Activated CD8-positive, alpha-beta memory T cell treated with anti-CD3 and anti-CD28 coated beads for 36 hours (primary cell): ENCODE measurements around the gene P2RY13. TPM values are rescaled to one million over a fixed set of nuclear protein-coding genes. Genes with fewer than 3 reads are reported as not detected.

Experiments used
- CTCF ChIA-PET: fragments of 350-600 bp; sonication (Branson Sonifier 250); formaldehyde crosslinking; loops from one replicate; lab custom pipeline; 2021; ENCODE audit warnings: antibody characterized with exemption; lab: Charles Lee
- POLR2A ChIA-PET: fragments of 350-600 bp; sonication (Branson Sonifier 250); formaldehyde crosslinking; loops from one replicate; lab custom pipeline; 2021; ENCODE audit warnings: antibody characterized with exemption; lab: Charles Lee
- total RNA-seq, 2 experiments: library from RNA; stranded (reverse); gene quantifications; one replicate each; pipeline ENCODE4 v1.2.3, GENCODE V29; 2021

Gene P2RY13
- not detected for total RNA-seq

DNA sequence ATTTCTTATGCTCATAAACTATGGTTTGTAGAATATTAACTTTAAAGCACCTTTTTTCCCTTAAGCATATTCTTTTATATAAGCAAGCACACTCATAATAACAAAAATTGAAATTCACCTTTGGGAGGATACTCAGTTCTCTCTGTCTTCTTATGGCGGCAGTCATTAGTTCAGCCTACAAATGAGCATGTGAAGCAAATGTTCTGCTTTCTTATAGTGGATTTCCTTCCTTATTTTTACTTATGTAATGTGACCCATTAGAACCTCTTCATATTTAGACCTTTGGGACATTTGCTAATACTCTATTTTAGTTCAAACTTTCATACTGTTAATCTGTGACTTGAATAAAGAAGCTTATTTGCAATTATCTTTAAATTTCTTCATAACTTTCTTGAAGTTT lies at the start of gene P2RY13:
P2RY13 (minus strand) TSS at position 187 of the 400 bp plus-strand sequence; CDS start at position 166, 21 bp downstream.
- POLR2A ChIA-PET: no interaction called here

DNA sequence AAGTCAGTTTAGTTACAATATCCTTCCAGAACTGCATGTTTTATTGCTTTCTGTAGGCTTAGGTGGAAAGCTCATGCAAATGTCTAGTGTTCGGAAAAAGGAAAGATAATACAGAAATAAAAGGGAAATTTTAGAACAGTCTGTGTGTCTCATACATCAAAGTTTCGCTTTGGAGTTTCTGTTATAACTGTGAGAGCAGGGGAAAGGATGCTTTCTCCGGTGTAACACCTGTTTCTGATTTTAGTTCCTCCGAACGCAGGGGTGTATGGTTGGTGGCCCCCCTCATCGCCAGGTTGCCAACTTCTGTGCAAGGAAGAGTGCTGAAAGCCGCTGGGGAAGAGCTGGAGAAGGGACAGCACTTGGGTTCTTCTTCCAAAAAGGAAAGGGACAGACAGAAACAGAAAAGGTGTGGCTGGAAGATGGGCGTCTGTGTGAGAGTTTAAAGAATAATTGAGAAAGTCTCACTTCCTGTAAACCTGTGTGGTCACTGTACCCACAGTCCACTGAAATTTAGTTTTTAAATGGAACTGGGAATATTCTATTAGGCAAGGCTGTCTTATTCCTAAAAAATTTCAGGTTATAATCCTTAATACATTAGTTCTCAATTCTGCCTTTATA lies 48.5 kb upstream of the P2RY13 start:
- CTCF ChIA-PET: no interaction called here
- POLR2A ChIA-PET: no interaction called here

More for the DNA sequence above, at the start of gene P2RY13:
- CTCF ChIA-PET: interaction anchor here (0.8 kb wide), 1 partner anchor 47 kb away, joined by 4 read pairs; no protein-coding TSS in a partner anchor

DNA sequence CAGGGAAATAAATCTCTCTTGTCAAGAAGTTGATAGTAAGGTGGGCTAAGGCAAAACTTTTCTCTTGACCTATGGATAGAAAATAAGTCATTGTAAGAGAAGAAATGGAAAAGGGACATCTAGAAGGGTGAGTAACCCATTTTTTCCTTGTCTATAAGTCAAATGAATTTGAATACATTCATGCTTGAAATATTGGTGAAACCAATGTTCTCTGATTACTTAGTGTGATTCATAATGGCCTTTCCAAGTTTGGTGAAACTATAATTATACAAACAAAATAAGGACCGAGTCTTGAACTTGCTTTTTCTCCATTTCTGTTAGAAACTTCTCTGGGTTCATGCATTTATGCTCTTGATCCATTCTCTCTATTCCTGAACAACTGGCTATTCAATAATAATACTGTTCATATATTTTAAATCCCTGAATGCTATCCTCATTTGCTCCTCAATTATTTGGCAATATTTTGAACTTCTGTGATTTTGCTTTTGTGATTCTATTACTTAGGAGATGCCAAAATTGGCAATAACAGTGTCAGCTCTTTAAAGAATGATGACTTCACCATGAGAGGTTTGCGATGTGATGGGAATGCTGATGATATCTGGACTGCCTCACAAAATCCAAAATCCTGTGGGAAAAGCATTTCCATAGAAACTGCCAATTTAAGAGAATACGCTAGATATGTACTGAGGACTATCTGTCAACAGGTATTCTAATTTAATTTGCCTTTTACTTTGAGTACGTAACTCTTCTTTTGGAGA lies 42.9 kb upstream of the P2RY13 start:
- POLR2A ChIA-PET: no interaction called here
- CTCF ChIA-PET: no interaction called here

DNA sequence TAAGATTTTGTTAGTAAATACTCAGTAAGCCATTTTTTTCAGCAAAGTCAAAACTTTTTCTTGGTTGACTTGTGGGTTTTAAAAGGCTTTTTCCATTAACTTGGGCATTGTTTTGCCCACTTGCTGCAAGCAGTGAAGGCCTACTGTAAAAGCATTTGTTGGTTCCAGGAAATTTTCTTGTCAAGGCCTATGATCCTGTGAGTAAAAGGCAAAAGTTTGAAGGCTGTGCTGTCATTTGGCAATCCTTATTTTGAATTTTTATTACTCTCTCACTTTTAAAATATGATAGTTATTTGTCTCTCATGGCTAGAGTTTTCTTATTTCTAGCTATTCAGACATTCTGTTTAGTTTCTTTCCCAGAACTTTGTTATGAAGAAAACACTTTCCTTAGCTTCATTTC lies 42.2 kb upstream of the P2RY13 start:
- CTCF ChIA-PET: no interaction called here
- POLR2A ChIA-PET: no interaction called here

DNA sequence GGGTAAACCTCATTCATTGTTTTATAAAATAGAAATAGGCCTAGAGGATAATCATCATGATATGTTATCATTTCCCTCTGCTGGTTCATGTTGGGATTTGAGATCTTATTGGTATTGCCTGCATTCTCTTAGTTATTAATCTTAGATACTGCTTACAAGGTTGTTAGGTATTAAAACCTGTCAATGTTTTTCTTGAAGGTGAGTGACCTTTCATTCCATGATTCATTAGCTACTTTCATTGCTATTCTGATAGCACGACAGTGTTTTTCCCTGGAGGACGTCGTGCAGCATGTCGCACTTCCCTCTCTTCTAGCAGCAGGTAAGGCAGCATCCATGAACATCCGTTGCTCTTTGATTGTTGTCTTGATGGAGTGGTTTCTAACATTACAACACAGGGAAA lies 38.1 kb upstream of the P2RY13 start:
- ChIA-PET POLR2A (no interaction called here), CTCF (no interaction called here)

DNA sequence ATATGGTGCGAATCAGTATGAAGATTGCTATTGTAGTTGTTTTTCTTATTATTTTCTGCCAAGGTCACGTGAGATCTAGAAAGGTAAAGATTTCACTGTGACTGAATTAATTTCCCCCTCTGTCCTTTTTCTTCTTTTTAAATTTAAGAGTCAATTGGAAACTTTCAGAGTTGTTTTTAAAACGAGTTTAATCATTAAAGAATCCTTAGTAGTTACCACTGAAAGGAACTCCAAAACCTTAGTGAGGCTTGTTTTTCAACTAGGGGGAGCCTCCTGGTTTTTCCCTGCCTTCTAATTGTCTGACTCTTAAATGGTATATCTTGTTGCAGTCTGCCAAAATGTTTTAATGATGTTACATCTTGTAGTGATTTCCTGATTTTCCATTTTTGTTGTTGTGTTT lies 37.6 kb upstream of the P2RY13 start:
- CTCF ChIA-PET: no interaction called here

DNA sequence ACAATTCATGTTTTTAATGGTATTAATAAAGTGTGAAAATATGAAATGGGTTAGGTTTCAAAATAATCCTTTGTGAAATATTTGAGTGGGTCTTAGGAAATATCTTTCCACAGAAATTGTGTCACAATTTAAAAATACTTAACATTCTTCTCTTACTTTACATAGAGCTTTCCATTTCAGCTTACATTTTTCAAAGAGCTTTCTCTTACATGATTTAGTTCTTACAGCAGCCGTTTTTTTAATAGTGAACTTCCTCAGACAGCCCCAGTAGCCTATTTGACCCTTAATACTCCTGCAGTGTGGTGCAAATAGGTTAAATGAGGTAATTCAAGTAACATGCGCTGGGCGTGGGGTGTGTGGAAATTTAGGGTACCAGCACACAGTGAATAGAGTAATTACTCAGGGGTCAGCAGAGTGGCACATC lies 33.4 kb upstream of the P2RY13 start:
- POLR2A ChIA-PET: no interaction called here
- CTCF ChIA-PET: no interaction called here

More for the DNA sequence above, 37.6 kb upstream of the P2RY13 start:
- POLR2A ChIA-PET: no interaction called here

DNA sequence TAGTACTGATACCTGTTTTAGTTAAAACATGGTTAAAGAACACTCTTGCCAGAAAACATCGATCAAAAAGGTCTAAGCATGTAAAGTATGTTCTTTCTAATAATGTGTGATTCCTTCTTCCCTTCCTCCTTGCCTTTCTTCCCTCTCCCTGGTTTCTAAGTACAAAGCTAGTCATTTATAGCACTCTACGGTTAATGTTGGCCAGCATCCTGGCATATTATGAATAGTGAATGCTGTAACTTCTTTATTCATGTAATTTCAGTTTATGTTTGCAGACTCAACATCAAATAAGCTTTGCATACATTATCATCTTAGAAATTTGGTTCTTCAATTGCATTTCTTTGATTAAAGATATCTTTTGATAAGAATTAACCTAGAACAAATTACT lies 28.1 kb upstream of the P2RY13 start:
- ChIA-PET CTCF (no interaction called here), POLR2A (no interaction called here)

DNA sequence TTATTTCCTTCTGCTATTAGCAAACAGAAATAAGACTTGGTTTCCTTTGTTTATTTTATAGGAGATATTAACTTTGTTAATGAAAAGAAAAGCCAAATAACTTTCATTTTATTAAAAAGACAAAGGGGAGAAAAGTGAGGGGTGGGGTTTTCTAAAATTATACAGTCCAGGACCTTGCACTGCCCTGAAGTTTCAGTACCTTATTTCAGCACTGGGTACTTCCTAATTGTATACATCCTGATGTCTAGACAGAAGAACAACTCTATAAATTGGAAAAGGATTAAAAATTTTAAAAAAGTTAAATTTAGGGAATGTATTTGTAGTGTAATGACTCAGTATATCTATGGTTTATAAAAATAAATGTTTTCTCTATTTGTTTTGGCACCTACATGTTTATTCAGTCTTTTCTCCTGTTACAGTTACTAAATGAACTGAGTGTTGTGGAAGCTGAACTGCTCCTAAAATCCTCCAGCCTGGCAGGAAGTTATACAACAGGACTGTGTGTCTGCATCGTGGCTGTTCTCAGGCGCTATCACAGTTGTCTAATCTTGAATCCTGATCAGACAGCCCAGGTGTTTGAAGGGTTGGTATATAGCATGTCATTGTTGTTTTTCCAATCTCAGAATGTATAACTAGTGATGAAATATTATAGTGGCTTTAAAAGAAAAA lies 27.6 kb upstream of the P2RY13 start:
- CTCF ChIA-PET: no interaction called here
- POLR2A ChIA-PET: no interaction called here

DNA sequence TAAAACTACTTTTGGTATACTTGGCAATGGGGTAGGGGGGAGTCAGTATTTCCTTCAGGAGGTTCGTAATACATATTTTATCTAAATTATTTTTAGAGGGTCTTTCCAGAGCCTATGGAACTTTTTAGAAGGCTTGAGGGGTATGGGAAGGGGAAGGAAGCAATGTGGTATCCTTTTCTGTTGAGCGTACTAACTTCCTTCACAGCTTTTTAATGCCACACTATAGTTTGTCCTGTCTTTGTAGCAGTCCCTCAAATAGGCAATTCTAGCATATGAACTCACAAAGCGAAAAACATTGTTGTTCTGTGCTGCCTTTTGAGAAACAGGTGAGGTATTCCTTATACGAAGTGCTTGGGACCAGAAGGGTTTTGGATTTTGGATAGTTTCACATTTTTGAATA lies 22.3 kb upstream of the P2RY13 start:
- CTCF ChIA-PET: no interaction called here
- POLR2A ChIA-PET: no interaction called here

DNA sequence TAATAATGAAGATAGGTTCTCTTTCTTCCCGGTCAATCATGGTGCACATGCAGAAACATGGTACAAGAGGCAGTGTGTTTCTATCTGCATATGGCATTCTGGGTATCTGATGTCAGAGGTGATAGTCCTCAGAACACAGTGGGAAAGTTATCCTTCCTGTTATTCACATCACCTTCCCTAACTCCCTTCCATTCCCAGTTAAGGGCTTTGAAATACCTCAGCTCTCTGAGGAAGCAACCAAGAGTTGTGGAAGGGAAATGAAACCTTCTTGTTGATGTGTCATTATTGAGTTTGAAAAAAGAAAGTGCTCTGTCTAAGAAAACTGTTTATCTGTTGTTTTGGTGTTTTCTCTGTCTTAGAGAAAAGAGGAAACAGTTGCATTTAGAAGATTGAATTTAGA lies 21.9 kb upstream of the P2RY13 start:
- CTCF ChIA-PET: no interaction called here
- POLR2A ChIA-PET: no interaction called here

DNA sequence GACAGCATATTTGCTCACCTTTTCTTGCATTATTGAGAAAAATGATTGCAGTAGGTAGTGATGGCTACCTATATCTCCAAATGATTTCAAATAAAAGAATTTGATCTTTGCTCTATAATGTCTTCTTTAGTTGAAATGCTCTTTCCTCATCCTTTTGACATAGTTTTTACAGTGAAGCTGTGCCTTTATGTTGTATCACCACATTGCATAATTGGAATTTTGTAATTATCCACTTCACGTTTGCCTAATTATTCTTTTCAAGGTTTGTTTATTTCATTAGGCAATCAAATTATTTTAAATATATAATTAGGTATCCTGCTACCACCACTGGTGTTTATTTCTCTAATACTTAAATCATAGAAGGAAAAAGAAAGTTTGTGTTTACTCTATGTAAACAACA lies 21.3 kb upstream of the P2RY13 start:
- CTCF ChIA-PET: no interaction called here
- POLR2A ChIA-PET: no interaction called here

DNA sequence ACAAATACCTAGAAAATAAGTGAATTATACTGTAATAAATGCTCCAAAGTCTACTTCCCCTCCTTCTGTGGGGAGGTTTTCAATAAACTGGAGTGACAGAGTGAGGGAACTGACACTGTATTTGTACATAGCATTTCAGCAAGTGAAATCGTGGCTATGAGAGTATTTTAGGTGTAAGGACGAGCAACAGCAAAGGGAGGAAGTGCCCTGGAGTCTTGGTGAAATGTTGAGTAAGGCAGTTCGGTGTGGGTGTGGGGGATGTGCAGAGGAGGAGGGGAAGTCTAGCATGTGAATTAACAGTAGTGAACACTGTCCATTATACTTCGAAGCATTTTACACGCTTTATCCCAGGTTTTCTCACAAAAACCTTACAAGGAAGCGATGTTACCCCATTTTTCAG lies 18.1 kb upstream of the P2RY13 start:
- ChIA-PET POLR2A (no interaction called here), CTCF (no interaction called here)

DNA sequence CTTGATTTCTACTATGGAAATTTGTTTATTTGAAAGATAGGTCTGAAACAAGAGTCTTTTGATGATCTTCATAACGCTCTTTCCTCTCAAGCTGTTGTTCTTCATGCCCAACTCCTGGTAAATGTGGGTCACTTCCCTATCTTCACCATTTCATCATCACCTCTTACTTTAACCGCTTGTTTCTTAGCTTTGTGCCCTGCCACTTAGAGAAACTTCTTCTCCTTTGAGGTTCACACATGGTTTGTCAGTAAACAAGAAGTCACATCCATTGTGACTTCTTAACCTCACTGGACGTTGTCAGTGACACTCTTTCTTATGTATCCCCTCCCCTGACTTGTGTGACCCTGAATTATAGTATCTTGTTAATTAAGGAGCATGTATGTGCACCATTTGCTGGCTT lies 16.9 kb upstream of the P2RY13 start:
- POLR2A ChIA-PET: no interaction called here
- CTCF ChIA-PET: no interaction called here

DNA sequence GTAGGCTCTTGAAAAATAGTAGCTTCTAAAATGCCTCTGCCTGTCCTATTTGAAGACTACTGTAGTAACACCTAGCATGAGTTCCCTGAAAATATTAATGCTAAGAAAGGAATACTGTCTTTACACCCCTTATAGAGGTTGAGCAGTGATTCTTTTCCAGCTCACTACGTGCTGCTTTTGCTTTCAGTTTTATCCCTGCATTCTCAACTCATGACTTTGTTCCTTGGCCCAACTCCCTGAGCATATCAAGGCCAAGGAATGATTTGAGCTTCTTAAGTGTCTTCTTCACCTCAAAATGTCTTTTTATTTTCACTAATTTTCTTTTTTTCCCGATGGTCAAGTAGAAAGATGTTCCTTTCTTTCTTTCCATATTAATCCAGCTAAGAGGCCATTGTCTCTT lies 16.5 kb upstream of the P2RY13 start:
- CTCF ChIA-PET: no interaction called here
- POLR2A ChIA-PET: no interaction called here

DNA sequence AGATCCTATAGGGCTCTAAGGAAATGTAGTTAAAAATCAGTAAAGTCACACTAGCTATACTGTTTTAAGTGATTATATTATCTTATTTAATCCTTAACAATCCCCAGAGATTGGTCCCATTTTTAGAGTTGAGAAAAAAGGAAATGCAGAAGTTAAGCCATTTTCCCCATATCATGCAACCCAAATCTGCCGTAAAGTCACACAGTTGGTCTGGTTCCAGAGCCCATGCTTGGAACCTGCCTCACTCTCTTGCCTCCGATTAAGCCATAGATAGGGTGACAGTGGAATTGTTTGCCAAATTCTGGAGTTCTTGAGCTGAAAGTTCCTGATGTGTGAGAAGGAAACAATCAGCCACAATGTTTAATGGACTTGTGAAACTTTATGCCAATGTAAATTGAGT lies 2.3 kb upstream of the P2RY13 start:
- CTCF ChIA-PET: interaction anchor here (1.0 kb wide), 1 partner anchor 10 kb away, joined by 3 read pairs; no protein-coding TSS in a partner anchor
- POLR2A ChIA-PET: no interaction called here

DNA sequence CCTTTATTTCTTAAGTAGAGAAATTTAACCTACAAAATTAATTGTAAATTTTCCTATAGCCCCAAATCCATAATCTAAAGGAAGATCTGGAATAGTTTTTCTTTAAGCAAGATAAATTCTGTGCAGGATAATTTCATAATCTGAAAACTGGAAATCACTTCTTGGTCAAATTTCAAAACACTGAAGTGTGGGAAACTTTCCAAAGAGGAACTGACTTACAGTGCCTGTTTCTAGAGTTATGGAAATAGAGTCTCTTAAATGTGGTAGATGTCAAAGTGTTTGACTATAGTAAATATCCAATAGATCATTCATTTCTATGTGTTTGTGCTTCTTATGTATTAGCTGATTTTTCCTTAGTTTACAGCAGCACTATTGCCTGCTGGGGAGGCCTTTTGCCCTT lies 1.6 kb upstream of the P2RY13 start:
- ChIA-PET CTCF (interaction anchor here (1.0 kb wide), 1 partner anchor 9 kb away, joined by 3 read pairs; no protein-coding TSS in a partner anchor), POLR2A (no interaction called here)

DNA sequence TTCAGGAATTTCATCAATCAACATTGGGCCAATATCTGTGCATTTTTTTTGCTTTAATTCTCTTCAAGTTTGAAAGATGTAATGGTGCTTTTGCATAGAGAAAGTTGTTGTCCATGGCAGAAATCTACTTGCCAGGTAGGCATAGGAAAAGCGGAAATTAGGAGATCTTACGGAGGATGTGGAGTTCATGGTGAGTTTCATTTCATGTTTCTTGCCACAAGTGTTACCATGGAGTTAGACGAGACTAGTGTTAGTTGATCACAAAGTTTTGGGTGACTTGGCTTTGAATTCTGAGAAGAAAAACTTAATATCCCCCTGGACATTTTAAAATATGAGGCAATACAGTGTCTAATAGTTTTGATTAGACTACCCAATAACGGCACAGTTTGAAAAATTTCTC lies 1.0 kb upstream of the P2RY13 start:
- ChIA-PET CTCF (interaction anchor here (1.0 kb wide), 1 partner anchor 9 kb away, joined by 3 read pairs; no protein-coding TSS in a partner anchor), POLR2A (no interaction called here)

DNA sequence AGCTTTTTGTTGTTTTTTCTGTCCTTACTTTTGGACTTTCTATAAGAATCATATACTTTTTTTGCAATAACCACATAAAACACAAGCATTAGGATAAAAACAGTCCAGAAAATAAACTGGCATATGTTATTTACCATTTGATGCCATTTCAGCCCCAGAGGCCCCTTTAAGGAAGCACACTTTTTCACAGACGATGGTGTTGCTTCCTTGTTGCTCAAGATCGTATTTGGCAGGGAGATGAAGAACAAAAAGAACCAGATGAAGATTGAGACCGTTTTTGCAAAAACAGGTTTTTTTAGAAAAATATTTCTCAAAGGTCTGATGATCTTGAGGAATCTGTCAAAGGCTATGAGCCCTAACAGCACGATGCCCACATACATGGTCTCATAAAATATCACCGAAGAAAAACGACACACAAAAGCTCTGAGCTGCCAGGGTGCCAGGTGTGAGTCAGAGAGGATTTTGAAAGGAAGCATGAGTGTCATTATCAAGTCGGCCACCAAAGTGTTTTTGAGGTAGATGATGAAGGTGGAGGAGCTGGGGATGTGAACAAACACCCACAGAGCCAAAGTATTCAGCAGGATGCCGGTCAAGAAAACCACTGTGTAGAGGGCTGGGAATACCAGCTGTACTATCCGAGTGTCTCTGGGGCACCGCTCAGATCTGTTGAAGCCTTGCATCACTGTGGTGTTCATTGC lies 902 bp downstream of the P2RY13 start:
- POLR2A ChIA-PET: no interaction called here
- CTCF ChIA-PET: interaction anchor here (0.8 to 1.9 kb wide), 5 partner anchors 16 to 161 kb away, joined by 3 to 7 read pairs (median 4); no protein-coding TSS in a partner anchor
